Tongue (tissue), 2 donors: Measurements from ENCODE around the gene OTUD1. TPM values are rescaled to one million over a fixed set of nuclear protein-coding genes. Genes with fewer than 3 reads are reported as not detected.
"Not testable (repeated sequence)": the region's sequence is repeated elsewhere in the genome, so short reads cannot be mapped to it uniquely, and the experiment has no call there.

Experiments used
- DNase-seq: peaks from one replicate; pipeline ENCODE4 v3.0.0-alpha.2; 2015
- total RNA-seq: library from RNA; depleted of rRNA; stranded (reverse); fragments of >200 nt; gene quantifications from one replicate; pipeline ENCODE4 v1.2.3, GENCODE V29; 2014

OTUD1 gene, protein sequence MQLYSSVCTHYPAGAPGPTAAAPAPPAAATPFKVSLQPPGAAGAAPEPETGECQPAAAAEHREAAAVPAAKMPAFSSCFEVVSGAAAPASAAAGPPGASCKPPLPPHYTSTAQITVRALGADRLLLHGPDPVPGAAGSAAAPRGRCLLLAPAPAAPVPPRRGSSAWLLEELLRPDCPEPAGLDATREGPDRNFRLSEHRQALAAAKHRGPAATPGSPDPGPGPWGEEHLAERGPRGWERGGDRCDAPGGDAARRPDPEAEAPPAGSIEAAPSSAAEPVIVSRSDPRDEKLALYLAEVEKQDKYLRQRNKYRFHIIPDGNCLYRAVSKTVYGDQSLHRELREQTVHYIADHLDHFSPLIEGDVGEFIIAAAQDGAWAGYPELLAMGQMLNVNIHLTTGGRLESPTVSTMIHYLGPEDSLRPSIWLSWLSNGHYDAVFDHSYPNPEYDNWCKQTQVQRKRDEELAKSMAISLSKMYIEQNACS
- total RNA-seq = 24.1 TPM

DNA sequence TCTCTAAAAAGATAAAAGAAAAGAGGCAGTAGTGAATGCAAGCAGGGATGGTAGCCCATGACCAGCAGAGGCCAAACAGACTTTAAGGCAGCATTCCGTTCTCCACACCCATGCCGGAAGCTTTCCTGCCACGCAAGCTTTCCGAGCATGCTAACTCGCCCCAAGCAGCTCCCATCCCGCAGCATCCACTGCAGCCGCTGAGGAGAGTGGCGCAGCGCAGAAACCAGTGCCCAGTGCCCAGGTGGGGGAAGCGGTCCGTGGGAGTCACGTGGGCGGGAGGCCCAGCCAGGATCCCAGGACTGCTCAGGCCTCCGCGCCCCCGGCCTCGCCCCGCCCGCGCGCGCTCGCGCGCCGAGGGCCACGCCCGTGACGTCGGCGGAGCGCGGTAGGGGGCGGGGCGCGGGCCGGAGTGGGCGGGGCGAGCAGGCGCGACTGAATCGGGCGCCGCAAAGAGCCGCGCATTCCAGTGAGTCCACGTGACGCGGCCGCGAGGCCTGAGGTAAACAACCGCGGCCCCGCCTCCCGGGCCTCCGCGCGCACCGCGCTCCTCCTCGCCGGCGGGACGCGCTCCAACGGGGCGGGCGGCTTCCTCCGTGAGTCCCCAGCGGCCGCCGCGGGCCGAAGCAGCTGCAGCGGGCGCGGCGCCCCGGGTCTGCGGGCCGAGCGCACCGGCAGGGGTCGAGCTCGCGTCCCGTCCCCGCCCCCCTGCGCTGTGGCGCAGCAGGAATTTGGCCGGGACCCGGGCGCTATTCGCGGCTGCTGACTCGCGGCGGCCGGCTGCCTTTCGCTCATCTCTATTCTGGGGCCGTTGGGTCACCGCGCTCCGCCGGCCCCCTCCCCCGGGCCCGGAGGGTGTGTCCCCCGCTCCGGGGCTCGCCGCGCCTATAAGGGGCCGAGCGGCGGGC, at the start of gene OTUD1:
Gene OTUD1 (plus strand): TSS at position 529 of the 905 bp plus-strand sequence. CDS start 383 bp downstream, outside the sequence.
- peak; percentile 97 for DNase-seq

DNA sequence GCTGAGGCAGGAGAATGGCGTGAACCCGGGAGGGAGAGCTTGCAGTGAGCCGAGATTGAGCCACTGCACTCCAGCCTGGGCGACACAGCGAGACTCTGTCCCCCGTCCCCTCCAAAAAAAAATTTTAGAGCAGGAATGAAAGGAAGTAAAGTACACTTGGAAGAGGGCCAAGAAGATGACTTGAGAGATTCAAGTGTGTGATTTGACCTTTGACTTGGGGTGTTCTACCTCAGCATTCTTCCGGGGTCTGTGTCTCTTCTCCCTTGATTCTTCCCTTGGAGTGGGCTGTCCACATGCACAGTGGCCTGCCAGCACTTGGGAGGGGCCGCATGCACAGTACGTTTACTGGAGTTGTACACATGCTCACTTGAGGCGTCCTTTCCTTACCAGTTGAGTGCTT, 48.5 kb upstream of the OTUD1 start:
- DNase-seq = not testable (repeated sequence)

DNA sequence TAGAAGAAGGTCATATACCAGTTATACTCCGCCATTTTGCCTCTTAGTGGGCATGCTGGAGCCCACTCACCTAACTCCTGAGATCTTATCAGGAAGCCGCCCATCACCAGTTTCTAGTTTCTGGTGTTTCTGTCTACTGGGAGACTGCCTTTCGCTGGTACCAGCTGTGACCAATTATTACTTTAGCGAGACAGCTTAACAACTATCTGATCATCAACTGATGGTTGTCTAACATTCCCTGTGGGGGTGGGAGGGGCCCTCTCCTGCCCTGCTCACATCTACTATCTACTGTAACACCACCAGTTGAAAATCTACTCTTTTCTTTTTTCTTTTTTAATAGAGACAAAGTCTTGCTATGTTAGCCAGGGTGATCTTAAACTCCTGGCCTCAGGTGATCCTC, 48.1 kb upstream of the OTUD1 start:
- no peak for DNase-seq

DNA sequence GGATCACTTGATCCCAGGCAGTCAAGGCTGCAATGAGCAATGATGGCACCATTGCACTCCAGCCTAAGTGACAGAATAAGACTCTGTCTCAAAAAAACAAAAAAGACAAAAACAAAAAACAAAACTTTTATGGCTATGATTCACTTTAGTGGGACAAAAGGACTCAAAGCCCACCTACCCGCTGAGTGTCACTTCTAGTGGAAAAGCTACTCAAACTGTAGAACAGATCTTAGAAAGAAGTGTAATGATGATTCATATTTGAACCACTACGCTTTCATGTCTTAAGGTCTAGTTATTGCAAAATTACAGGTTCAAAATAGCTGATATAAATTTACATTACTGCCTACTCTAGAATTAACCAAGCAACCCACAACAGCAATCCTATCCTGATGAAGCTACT, 47.1 kb upstream of the OTUD1 start:
- DNase-seq = no peak

DNA sequence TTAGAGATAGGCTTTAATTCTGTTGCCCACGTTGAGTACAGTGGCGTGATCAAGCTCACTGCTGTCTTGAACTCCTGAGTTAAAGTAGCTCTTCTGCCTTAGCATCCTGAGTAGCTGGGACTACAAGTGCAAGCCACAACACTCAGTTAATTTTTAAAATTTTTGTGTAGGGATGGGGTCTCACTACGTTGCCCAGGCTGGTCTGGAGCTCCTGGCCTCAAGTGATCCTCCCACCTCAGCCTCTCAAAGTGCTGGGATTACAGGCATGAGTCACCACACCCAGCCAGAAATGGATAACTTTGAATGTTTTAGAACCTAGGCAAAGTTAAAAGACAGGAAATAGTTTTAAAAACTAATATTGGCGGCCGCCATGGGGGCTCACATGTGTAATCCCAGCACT, 43.9 kb upstream of the OTUD1 start:
- DNase-seq = no peak

DNA sequence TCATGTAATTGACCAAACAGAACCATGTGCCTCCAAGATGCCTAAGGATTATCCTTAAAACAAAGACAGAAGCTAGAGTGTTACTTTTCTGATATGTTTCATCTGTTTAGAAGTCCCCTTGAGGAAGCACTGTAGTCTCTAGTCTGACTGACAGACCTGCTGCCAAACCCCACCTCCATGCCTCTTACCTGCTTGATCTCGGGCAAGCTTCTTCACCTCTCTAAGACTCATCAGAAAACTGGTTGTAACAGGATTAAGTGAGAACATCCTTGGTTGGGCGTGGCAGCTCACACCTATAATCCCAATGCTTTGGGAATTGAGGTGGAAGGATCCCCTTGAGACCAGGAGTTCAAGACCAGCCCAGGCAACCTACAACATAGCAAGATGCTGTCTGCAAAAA, 42.2 kb upstream of the OTUD1 start:
- no peak for DNase-seq

DNA sequence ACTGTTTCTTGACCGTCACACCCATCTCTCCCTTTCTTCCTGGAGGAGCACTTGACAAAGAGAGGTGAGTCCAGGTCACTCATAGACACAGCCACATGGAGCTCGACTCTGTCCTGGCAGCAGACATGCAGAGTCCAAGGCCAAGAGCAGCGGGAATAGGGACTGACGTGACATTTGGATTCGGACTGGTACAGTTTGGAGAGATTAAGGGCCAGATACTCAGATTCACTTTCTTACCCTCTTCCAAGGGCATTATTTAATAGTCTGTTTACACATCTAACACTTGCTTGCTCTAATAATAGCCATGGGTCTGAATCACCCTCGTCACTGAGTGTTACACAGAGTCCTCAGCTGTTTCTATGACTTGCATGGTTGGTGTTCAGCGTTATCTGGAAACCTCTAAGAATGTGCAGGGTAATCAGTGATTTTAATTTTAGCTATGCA, 39.2 kb upstream of the OTUD1 start:
- peak; percentile 72 for DNase-seq

DNA sequence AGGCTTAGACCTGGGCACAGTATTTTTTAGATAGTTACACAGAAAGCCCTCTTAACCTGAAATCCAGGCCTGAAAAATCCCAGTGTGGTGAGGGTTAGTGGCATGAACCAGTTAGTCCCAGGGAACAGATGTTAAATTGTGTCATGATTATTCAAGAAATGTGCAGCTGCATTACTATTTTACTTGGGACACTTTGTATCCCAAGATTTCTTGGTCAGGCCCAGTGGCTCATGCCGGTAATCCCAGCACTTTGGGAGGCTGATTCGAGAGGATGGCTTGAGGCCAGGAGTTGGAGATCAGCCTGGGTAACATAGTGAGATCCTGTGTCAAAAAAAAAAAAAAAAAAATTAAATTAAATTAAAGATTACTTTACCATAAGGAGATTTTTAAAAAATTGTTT, 36.0 kb upstream of the OTUD1 start:
- peak; percentile 44 for DNase-seq

DNA sequence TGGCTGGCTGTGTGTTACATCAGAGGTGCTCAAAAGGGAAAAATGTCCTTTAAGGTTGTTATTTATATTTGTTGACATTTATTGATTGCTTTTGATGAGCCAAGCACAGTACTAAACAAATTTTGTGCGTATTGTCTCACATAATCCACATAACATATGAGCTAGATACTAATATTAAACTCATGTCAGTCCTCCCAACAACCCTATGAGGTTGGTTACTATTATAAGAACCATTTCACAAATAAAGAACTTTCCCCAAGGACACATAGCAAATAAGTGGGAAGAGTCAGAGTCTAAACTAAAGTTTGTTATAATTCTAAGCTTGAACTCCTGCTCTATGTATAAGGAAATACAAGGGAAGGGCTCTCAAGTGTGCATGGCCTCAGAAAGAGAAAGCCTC, 35.6 kb upstream of the OTUD1 start:
- no peak for DNase-seq

DNA sequence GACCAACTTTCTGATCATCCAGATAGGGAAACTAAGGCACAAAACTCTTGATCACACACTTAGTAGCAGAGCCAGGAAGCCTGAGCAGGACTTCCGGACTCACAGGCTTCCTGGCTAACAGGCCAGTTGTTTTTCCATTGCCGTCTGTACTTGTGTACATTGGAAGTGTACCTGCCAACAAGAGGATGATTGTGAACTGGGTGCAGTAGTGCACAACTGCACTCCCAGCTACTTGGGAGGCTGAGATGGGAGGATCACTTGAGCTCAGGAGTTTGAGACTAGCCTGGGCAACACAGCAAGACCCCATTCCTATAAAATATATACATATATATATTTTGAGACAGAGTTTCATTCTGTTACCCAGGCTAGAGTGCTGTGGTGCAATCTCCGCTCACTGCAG, 35.2 kb upstream of the OTUD1 start:
- no peak for DNase-seq

DNA sequence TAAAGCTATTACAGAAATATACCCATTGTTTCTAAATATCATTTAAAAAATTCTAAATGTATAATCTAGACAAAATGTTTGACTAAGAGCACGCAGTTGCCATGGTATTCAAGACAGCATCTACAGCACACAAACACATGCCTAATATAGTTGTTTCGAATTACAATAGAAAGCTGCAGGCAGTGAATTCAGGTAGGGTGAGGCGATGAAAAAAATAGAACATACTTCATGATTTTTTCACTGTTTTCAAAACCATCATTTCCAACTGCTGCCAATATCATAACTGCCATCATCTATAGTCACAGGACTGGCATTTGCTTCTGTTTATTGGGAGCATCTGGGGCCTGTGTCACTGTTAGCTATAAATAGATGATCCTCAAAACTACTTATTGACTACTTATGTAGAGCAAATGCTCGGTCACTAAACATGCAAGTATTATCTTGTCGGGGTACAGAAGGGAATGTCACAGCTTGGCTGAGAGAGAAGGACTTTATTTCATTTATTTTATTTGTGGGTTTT, 34.4 kb upstream of the OTUD1 start:
- DNase-seq = no peak

DNA sequence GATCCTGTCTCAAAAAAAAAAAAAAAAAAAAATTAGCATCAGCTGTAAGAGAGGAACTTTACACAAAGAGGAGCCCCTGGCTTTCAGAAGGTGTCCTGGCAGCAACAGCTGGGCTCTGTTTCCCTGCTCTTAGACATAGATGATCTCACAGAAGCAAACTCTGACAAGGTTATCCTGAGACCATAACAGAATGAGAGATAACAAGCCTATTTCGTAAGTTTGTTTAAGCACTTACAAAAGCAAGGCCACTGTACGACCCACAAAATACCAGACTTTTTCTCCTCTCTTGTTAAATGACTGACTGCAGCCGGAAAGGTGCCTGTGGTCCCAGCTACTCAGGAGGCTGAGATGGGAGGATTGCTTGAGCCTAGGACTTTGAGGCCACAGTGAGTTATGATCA, 33.3 kb upstream of the OTUD1 start:
- DNase-seq = no peak

DNA sequence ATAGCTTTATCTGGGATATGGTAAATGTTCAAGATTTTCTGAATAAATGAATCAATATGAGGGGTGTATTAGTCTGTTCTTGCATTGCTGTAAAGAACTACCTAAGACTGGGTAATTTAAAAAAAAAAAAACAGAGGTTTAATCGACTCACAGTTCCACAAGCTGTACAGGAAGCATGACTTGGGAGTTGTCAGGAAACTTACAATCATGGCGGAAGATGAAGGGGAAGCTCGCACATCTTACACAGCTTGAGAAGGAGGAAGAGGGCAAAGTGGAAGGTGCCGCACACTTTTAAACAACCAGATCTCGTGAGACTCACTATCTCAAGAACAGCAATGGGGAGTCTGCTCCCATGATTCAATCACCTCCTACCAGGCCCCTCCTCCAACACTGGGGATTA, 32.5 kb upstream of the OTUD1 start:
- DNase-seq = no peak

DNA sequence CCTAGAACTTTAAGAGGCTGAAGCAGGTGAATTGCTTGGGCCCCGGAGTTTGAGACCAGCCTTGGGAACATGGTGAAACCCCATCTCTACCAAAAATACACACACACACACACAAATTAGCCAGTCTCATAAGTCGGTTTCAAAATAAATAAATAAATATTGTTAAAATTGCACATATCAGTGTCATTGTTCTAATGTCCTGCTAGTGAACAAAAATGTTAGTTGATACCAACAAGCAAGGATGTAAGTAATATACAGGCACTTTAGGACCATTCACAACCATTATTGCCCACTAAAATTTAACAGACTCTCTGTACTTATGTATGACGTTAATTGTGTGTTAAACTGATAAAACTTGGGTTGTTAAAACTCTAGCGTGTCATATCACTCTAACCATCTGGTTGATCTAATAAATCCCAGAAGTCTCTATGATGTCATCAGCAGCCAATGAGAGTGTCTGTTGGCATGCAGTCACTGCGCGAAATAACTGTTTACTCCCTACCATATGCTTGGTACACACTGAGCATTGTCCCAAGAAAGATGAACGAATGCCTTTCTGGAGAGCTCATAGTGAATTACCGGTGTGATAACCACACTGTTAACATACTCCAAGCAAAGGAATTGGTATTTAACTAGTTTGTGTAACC, 30.4 kb upstream of the OTUD1 start:
- DNase-seq = no peak

DNA sequence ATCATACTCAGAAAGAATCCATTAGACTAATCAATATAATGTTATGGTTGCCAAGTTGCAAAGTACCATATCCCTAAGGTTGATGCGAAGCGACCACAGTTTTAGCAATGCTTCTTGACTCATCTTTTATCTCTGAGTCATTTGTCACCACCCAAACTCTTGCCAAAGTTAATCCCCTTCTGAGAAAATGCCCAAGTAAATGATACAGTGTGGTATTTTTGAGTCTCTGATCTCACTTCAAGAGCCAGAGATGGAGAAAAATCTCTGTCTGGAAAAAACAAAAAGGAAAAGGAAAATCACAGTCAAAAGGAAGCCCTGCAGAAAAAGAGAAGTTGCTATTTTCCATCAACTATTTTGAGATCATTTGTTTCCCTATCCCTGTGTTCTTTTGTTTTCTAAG, 26.7 kb upstream of the OTUD1 start:
- peak; percentile 17 for DNase-seq

DNA sequence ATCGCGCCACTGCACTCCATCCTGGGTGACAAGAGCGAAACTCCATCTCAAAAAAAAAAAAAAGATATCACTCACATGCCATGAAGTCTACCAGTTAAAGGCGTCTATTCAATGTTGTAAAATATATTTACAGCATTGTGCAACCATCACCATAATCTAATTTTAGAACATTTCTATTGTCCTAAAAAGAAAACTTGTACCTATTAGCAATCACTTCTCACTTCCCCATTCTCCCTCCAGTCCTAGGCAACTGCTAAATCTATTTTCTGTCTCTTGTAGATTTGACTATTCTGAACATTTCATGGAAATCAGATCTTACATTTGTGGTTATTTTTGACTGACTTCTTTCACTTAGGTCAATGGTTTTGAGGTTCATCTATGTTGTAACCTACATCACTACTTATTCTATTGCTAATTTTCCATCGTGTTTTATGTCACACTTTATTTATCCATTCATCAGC, 25.2 kb upstream of the OTUD1 start:
- no peak for DNase-seq

DNA sequence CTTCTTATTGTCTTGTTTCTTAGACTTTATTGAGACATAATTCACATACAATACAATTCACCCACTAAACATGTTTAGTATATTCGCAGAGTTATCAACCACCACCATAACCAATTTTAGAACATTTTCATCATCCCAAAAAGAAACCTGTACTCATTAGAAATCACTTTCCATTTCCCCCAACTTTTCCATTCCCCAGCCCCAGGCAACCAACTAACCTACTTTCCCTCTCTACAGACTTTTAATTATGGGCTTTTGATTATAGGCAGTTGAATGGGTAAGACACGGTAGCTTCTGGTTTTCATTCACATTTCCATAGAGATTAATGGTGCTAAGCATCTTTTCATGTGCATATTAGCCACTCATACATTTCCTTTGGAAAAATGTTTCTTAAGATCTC, 24.2 kb upstream of the OTUD1 start:
- DNase-seq = no peak

DNA sequence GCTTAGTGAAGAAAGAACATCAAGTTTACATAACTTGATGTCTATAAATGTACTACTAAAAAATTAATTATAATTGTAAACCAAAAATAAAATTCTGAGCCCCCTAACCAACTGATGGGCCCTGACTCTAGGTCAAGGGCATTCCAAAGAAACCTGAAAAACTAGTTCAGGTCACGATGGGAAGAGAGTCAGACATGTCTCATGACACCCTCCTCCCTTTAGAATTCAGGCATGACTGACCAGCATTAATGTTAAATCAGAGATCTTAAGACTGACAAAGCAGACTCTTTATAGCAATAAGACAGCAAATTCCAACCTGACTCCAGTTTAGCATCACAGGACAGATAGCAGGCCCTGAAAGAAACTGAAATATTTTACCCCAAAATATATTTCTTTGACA, 21.6 kb upstream of the OTUD1 start:
- no peak for DNase-seq

DNA sequence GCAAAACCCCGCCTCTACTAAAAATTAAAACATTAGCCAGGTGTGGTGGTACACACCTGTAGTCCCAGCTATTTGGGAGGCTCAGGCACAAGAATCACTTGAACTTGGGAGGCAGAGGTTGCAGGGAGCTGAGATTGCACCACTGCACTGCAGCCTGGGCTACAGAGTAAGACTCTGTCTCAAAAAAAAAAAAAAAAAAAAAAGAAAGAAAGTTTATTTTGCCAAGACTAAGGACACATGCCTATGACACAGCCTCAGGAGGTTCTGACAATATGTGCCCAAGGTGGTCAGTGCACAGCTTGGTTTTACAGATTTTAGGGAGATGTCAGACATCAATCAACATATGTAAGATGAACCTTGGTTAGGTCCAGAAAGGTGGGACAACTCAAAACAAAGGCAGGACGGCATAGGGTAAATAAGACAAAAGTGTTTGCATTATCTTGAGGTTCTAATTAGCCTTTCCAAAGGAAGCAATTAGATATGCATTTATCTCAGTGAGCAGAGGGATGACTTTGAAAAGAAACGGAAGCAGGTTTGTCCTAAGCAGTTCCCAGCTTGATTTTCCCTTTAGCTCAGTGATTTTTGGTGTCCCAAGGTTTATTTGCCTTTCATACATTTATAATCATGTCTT, 20.7 kb upstream of the OTUD1 start:
- no peak for DNase-seq

DNA sequence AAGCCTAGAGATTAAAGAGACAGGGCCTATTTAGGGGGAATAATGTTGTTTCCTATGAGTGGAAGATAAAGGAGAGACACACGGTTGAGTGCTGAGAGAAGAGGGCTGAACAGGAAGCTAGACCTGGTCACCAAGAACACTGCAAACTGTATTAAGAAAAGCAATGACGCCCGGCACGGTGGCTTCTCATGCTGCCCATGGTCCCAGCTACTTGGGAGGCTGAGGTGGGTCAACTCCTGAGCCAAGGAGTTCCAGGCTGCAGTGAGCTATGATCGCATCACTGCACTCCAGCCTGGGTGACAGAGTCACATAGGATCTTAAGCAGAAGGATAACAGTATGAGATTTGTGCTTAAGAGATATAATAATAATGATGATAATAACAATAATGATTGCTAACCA, 19.7 kb upstream of the OTUD1 start:
- DNase-seq = no peak

DNA sequence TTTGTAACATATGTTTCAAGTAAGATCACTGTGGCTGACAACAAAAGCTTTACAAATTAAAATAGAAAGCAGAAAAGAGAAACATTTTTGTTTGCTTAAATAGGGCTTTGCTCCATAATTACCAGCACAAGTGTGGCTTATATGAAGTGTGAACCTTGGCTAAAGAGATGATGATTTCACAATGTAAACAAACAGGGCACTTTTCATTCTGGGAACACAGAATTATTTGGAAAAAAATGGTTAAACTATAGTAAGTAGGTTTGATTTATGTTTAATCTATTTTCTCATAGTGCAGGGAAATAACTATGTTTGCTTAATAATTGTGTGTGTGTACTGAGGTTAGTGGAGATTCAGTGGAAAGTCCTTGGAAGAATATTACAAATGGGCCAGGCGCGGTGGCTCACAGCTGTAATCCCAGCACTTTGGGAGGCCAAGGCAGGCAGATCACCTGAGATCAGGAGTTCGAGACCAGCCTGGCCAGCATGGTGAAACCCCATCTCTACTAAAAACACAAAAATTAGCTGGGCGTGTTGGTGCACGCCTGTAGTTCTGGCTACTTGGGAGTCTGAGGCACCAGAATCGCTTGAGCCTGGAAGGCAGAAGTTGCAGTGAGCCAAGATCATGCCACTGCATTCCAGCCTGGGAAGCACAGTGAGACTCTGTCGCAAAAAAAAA, 19.1 kb upstream of the OTUD1 start:
- DNase-seq = no peak
